NCI-H69 (cell line): ENCODE results near the gene ELFN1.
"Not testable (repeated sequence)": the region's sequence is repeated elsewhere in the genome, so short reads cannot be mapped to it uniquely, and the experiment has no call there.

Experiments
- DNase-seq: peaks from one replicate; lab custom pipeline; 2025; lab: John Stamatoyannopoulos, UW

The ELFN1 gene

DNA sequence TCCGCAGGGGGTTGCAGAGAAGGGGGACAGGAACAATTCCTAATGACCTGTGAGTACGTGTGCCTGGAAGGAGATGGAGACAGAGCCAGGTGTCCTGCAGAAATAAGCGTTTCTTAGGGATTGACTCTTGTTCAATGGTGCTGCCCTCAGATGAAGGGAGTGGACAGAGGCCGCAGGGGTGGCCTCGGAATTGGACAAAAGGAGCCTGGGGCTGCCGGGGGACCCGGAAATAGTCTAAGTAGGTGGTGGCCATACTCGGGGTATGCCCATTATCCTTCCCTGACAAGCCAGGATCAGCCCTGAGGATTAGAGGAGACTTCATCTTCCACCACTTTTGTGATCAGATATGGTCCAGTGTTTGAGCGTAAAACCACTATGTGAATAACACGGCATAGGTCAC lies 39.2 kb downstream of the ELFN1 start:
- DNase-seq, result no peak

DNA sequence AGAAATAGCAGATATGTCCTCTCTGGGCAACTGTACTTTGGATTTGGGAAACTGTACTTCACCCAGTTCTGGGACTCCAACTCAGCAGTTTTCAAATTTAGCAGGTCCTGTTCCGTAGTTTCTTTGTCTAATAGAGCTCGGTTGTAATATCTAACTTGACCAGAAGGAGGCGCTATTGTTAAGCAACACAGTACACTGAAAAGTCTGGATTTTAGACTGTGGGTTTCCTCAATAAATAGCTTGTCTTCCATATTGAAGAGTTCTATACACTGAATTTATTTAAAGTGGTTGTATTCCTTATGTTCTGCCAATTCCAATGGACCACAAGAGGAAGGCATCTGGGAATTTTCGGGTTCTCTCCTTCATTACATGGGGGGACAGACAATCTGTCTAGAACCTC lies 39.8 kb downstream of the ELFN1 start:
- no peak for DNase-seq

DNA sequence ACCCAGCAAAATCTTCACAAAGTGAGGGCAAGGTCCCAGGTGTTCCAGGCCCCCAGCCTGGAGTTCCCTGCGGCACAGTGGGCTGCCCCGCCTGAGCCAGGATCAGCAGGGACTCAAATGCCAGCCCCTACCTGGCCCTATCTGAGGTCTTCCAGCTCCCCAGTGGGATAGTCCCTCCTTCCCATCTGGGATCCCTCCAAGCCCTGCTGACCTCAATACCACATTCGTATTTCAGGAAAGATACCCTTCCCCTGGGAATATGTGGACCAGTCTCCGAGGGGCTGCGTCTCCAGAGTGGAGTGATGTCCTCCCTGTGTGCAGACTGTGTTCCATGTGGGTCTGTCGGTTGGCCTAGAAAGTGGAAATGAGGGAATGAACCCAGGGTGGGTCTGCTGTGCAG lies 40.9 kb downstream of the ELFN1 start:
- no peak for DNase-seq

DNA sequence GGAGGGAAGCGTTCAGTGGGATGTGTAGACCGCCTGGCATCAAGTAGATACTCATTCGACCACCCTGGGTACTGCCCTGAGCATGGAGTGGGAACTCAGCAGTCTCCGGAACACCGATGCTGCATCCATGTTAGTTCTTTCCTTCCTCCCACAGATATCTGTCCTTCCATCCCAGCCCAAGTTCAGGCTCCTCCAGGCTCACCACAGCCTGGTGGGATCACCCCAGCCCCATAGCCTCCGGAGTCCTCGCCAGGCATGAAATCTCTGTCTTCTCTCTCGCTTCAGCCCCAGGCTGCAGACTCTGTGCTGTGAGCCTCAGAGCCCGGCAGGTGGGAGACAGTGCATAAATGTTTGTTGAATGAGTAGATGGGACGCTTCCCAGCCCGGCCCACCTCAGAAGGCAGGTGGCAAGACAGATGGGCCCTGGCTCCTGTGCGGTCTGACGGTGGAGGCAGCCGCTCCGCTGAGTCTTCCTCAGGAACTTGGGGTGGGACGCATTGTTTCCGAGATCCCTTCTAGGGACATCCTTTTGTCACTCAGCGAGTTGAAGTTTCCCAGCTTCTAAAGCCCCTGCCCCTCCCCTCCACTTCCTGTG lies 42.9 kb downstream of the ELFN1 start:
- no peak for DNase-seq

DNA sequence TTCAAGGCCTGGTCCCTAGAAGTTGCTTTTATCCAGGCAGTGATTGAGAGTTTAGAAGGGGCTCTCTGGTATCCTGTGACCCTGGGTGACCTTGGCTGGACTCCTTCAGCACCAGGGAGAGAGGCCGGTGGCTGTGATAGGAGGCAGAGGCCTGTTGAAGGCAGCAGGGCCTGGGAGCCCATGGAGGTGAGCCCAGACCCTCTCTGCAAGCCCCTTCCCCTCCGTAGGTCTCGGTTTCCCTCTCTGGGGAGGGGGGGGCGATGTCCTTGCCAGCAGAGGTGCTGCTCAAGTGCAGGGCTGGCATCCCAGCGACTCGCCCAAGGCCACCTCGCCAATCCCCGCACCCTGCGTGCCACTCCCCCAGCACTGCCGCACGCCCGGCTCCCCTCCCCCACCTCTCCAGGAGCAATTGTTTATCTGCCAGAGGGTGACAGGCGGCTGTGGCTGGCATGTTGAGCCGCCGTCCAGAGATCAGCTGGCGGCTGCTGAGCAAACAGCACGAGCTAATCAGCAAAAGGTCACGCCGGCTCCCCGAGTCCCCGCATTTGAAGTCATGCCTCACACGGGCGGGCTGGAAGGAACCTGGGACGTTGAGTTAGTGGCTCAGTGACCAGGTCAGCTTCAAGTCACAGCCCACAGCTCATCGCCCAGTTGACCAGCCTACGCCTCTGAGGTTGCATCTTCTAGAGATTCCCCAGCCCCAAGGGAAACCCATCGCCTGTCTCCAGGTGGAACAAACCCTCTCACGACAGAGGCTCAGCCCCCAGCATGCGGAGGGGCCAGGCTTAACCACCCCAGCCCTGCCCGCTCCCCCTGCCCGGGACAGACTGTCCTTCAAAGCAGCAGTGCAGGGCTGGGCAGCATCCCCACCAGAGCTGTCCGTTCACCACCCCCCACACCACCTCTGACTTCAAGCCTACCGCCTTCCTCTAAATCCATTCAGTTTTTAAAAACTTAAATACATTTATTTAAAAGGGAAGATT lies 43.7 kb downstream of the ELFN1 start:
- peak; percentile 61 for DNase-seq

DNA sequence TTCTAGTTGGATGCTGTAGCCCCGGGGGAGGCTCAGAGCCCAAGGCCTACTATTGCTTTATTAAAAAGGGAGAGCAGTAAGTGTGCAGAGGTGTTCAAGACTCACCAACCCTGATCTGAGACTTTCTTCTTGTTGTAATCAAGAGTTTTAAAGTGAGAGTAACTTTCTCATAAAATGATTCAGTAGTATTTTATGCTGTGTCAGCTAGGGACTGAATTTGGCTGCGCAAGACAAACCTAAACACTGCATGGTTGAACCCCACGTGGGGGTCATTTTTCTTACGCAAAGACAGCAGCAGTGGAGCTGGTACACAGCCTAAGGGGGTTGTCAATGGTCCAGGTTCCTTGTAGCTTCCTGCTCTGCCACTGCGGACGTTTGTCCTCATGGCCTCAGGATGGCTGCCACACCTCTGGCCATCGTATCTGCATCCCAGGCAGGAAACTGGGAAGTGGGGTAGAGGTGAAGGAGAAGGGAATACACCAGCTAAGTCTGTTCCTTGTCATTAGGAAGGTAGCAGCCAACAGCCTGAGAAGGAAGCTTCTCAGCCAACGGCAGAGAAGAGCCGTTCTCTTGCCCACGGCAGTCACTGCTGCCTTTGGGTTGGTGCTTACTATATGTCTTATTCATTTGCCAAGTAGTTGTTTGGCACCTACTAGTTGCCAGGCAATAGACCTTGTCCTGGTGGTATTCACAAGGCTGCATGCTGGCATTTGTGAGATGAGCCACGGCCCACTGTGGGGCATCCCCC lies 44.7 kb downstream of the ELFN1 start:
- DNase-seq, result no peak

DNA sequence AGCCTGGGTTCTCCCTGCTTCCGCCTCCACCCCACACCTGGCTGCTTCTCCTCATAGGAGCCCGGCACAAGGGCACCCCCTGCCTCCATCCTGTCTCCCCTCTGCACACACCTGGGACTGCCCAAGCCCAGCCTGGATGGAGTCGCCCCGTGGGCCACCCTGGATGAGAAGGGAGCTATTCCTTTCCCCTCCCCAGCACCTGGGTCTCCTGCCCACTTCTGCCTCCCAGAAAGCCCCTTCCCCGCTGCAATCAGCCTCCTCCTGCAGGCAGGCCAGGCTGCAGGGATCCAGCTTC lies 45.2 kb downstream of the ELFN1 start:
- DNase-seq, result no peak

DNA sequence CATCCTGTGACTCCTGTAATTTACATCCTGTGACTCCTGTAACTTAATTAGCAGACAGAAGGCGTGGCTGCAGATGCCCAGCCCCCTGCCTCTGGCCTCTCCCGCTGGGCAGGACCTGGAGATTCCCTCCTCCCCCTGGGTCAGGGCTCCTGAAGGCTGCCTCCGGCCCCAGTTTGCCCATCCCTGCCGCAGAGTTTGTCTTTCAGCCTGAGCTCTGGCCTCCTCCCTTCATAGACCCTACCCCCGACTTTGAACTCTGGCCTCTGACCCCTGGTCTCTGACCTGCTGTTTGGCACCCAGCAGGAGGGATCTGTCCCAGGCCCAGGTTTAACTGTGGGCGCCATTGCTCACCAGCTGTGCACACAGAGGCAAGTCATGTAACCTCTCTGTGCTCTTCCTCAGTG lies 45.6 kb downstream of the ELFN1 start:
- DNase-seq, result peak; percentile 57

DNA sequence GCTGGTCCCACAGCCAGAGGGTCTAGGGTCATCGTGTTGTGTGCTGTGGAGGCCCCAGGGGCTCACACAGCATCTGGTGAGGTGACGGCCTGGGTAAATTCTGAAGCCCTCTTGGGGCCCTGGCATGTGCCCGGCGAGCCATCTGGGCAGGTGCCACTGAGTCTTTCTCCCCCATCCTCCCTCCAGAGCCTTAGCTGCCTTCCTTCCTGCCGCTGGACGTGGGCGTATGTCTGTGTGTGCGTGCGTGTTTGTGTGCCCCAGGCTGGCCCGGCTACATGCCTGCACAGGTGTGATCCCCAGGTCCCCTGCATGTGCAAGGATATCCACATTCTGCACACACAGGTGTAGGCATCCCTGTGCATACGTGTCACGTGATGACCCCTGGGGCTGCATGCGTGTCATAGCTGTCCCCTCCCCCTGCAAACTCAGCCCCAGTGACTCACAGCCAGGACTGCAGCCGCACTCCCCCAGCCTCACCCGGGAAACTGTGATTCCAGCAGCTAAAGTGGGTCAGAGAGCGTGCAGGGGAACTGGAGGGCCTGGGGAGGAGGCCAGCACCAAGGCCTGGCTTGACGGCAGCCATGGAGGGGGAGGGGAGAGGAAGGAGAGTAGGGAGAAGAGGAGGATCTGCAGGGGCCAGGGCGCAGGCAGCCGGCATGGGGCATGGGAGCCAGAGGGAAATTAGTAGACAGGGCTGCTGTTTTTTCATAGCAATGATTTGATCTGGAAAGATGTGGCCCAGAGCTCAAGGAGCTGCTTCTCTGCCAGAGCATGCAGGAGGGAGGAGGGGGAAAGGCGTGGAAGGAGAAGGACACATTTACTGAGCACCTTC lies 46.4 kb downstream of the ELFN1 start:
- DNase-seq, result peak; percentile 29

DNA sequence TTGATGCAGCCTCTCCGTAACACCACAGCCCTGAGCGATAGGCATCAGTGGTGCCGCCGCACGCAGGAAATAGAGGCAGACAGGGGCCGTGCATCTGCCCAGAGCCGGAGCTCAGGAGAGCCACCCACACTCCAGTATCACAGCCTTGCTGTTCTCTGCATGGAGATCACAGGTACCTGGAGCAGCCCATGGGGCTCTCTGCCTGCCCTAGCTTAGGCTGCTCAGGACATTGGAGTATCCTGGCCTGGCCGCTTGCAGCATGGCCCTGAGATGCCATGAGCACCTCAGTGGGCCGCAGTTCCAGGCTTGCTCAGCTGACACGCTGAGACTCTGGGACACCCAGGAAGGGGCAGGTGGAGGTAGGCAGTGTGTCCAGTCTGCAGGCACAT lies 47.0 kb downstream of the ELFN1 start:
- DNase-seq, result no peak

DNA sequence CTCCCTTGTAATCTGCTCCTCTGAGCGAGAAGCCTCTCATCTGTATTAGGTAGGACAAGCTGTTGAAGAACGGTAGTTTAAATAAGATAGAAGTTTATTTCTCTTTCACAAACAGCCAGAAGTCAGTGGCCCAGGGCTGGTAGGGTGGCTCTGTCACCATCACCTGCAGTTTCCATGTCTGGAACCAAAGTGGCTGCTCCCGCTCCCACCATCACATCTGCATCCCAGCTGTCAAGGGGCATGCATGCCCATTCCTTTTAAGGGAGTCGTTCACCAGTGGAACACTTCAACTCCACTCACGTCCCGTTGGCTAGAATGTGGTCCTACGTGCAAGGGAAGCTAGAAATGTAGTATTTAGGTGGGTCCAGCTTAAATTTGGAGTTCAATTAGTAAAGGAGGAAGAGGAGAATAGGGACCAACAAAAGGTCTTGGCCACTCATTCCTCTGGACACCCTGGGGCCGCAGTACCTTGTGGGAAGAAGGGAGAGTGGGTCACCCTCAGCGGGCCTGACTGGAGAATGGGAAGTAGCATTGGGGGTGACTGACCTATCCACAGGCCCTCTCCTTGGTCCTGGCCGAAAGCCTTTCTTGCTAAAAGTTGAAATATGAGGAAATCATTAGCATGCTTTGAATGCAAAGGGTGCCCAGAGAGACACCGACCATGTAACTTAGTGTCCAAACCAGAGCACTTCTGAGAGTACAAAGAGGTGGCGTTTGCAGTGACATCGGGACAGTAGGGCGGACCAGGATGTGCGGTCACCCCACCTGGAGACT lies 48.0 kb downstream of the ELFN1 start:
- no peak for DNase-seq

DNA sequence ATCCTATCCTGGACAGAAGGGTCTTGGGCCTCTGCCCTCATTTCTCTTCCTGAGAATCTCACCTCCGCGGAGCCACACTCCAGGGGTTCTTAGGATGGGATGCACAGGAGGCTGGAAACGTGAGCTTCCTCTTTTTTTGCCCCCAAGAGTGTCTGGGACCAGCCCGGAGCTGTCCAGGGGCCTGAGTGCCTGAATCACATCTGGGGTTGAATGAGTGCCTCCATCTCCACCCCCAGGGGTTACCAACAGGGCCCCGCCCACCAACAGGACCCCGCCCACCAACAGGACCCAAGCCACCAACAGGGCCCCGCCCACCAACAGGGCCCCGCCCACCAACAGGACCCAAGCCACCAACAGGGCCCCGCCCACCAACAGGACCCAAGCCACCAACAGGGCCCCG lies 48.8 kb downstream of the ELFN1 start:
- DNase-seq, result not testable (repeated sequence)

DNA sequence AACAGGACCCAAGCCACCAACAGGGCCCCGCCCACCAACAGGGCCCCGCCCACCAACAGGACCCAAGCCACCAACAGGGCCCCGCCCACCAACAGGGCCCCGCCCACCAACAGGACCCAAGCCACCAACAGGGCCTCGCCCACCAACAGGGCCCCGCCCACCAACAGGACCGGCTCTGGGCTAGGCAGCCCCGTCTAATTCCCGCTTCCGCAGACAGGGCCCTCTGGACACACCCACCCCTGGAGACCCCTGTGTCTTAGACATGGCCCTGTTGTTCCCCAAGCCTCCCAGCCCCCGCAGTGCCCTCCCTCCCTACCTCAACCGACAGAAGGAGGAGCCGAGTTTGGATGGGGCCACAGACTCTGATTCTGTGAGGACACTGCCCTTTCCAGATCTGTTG lies 49.2 kb downstream of the ELFN1 start:
- not testable (repeated sequence) for DNase-seq

DNA sequence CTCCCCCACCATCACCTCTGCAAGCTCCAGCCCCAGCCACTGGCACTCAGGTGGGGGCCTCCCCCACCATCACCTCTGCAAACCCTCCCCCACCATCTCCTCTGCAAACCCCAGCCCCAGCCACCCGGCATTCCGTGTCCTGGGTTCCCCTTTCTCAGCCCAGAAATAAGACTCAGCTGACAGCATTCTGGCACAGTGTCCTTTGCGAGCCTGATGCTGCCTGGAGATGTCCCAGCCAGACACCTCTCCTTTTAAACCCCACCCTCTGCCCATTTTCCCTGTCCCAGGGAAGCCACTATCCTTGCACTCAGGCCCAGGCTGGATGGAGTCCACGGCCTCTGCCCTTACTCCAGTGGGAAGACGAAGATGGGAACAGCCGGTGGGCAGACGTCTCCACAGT lies 49.8 kb downstream of the ELFN1 start:
- no peak for DNase-seq

DNA sequence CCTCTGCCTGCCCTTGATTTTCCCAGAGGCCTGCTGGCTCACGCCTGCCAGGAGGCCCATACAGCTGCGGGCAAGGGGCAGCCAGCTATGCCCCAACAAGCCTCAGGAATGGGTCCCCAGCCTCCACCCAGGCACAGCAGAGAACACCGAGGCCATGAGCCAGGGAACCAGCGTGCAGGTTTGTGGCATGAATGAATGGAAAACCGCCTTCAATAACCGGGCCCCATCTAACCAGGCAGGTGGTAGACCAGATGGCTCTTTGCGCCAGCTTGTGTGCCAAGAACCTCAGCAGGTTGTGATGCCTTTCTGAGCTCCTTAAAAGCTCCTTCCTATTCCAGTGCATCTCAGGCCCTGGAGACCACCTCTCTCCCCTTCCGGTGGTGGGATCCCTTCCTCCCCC lies 50.2 kb downstream of the ELFN1 start:
- peak; percentile 65 for DNase-seq

DNA sequence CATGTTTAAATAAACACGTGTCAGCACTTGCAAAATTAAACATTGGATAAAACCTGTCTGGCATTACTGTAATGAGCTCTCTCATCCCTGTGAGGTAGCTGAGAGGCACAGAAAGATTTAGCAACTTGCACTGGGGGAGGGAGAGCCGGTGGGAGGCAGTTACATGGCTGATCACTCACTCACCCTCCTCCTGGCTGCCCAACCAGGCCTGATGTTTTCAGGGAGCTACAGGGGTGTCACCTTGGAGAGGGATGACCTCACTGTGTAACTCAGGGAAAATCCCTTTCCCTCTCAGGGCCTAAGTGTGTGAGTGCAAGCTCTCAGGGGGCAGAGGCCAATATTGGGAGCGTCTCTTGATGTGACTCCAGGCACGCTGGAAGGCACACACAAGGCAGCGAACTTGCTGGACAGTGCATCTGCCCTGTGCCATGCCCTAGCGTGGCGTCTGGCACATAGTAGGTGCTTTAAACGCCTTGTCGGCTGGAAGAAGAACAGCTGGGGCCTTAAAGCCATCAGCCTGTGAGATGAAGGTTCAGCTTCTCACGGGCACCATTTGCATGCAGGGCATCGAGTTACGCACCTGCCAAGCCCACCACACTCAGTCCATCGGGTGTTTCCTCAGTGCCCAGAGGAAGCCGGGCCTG lies 51.1 kb downstream of the ELFN1 start:
- DNase-seq, result no peak

DNA sequence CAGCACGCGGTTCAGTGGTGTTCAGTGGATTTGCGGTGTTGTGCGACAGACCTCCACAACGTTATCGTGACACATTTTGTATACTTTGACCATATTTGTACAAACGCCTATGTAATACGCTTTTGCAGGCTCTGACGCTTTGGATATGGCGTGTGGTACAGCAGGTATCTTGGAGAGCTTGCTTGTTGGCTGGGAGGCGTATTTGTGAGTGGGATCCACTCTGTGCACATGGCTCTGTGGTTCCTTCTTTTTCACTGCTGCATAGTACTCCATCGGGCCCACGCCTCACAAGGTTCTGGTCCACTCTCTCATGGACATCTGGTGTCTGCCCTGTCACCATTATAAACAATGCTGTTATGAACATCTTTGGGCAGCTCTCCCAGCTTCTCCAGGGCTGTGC lies 53.2 kb downstream of the ELFN1 start:
- DNase-seq, result no peak

DNA sequence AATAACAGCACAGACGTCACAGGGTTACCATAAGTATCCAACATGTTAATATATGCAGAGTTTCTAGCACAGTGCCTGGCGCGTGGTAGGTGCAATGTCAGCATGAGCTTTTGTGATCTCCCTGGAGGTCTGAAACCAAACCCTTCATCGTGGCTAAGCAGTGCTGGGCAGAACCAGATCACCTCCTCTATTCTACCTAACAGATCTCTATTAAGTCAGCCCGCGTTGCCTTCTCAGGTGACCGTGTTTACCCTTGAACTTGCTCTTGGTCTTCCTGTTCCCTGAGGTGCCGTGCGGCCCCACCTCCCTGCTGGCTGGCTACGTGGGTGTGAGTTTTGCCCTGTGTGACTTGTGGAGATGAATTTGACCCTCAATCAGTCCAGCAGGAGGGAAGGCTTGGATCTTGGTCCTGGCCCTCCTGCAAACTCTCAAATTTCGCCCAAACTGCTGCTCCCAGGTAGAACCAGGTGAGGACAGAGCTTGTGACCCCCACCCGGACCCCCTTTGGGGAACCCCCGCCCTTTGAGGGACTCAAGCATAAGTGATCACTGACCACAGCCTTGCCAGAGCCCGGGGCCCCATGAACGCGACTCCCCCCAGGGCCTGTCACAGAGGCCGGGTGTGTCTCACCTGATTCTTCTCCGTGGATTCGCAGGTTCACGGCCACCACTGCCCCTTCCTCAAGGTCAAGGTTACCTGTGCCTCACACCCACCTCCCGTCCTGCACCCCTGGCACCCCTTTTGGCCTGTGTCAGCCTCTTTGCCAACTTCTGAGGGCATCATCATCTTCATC lies 54.2 kb downstream of the ELFN1 start:
- no peak for DNase-seq

DNA sequence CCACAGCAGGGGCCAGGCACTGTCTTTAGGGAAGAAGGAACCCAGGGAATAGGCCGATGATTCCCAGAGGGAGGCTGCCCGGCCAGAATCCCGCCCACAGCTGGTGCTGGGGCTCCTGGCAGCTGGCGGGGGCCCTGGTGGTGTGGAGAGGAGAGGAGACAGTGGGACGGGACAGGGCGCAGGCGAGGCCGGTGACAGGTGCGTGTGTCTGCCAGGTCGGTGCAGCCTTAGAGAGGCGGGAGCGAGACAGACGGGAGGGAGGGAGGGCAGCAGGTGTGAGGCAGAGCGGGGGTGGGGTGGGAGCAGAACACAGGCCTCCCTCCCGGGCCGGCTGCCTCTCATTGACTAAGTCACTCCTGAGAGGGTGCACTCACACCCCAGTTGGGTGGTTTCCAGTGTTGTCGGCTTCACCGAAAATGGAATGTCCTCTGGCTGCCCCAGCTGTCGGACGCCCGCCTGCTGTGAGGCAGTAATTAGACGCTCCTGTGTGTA lies 55.2 kb downstream of the ELFN1 start:
- DNase-seq, result peak; percentile 88
